Neural crest cell (in vitro differentiated cells): ENCODE measurements around the gene TMEM115. TPM values are rescaled to one million over a fixed set of nuclear protein-coding genes. Genes with fewer than 3 reads are reported as not detected.
A peak's percentile ranks its signal among the peaks of the same experiment; 100 is the strongest.

Experiments
- DNase-seq: peaks from one replicate; pipeline ENCODE4 v3.0.0; 2021; ENCODE audit warnings: low read depth, mixed read lengths, low spot score
- H3K27ac Mint-ChIP-seq: one replicate; pipeline ENCODE4 v1.8.0; 2021; ENCODE audit warnings: mild to moderate bottlenecking, mixed read lengths; ENCODE audit not compliant: unreplicated experiment
- H3K27me3 Mint-ChIP-seq: 2 replicates; pipeline ENCODE4 v1.8.0; 2021; ENCODE audit warnings: low read depth, mild to moderate bottlenecking, mixed read lengths
- H3K36me3 Mint-ChIP-seq: 2 replicates; pipeline ENCODE4 v1.8.0; 2021; ENCODE audit warnings: low read depth, mild to moderate bottlenecking, mixed read lengths
- H3K4me1 Mint-ChIP-seq: 2 replicates; pipeline ENCODE4 v1.8.0; 2021; ENCODE audit warnings: mixed read lengths
- H3K4me3 Mint-ChIP-seq: one replicate; pipeline ENCODE4 v1.8.0; 2021; ENCODE audit warnings: mild to moderate bottlenecking, mixed read lengths
- H3K9me3 Mint-ChIP-seq: 2 replicates; pipeline ENCODE4 v1.8.0; 2021; ENCODE audit warnings: mixed read lengths
- total RNA-seq: library from RNA; stranded (reverse); gene quantifications from 2 replicates; pipeline ENCODE4 v1.2.1, GENCODE V29; 2021
- TF ChIP-seq, protein P1 (sequence below): fragments of 200-600 bp; sonication (generic); conservative IDR thresholded peaks from 2 replicates; pipeline ENCODE4 v1.5.0; 2021; ENCODE audit warnings: antibody characterized with exemption, mild to moderate bottlenecking

TMEM115 gene
- total RNA-seq, 1 donor from 2014 or later = 37.8 TPM

DNA sequence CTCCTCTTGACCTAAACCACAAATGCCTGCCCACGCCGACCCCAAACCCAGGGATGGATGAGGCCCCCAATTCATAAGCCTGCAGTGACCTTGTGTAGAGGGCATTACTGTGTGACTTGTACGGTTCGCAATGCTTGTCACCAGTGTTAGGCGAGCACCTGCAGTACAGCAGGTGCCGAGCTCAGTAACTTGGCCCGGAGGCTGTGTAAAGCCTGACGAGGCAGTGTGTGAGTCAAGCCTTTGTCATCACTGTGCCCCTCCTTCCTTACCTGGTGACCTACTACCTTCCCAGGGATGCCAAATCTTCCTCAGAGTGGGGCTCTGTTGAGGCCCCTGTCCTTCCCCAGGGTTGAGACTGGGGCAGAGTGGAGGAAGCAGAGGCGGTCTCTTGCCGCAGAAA, 37.2 kb upstream of the TMEM115 start:
- TF ChIP-seq, protein P1, sequence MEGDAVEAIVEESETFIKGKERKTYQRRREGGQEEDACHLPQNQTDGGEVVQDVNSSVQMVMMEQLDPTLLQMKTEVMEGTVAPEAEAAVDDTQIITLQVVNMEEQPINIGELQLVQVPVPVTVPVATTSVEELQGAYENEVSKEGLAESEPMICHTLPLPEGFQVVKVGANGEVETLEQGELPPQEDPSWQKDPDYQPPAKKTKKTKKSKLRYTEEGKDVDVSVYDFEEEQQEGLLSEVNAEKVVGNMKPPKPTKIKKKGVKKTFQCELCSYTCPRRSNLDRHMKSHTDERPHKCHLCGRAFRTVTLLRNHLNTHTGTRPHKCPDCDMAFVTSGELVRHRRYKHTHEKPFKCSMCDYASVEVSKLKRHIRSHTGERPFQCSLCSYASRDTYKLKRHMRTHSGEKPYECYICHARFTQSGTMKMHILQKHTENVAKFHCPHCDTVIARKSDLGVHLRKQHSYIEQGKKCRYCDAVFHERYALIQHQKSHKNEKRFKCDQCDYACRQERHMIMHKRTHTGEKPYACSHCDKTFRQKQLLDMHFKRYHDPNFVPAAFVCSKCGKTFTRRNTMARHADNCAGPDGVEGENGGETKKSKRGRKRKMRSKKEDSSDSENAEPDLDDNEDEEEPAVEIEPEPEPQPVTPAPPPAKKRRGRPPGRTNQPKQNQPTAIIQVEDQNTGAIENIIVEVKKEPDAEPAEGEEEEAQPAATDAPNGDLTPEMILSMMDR = no peak
- Mint-ChIP-seq H3K4me3 (no peak overlapping the region), H3K27me3 (no peaks in the 10 kb centered on the region), H3K36me3 (no peaks in the 10 kb centered on the region), H3K27ac (peak overlapping the region; percentile 50), H3K9me3 (no peaks in the 10 kb centered on the region), H3K4me1 (no peaks in the 10 kb centered on the region)
- DNase-seq = no peak

DNA sequence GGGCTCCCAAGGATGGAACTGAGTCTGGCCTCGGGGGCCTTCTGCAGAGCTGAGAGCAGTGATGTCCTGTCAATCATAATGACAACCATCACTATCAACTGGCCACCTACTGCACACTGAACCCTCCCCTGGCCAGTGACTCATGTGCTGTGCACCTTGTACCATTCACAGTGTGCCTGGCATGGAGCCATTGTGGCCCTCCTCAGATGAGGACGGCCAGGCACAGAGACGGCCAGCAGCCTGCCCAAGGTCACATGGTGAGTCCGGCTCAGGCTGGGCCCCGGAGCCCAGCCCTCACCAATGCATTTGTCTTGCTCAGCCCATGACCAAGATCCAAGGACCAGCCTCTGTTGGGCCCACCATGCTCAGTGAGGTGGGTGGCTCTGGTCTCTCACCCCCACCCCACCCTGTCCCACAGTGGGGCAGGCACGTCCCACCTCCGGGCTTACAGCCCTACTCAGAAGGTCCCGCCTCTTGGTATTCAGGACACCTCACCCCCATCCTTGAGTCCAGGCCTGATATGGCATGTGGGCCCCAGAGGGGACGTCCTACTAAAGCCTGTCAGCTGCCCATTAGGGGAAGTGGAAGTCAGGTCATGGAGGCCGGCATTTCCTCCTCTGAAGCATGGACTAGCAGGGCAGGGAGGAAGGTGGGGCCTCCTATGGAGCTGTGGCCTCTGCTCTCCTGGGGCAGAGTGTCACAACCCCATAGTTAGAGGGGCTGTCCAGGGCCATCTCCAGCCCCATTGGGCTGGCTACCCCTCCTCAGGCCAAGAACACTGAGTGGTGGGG, 35.9 kb upstream of the TMEM115 start:
- TF ChIP-seq, protein P1 = no peak
- H3K4me1 Mint-ChIP-seq = no peaks in the 10 kb centered on the region
- no peaks in the 10 kb centered on the region for H3K27me3 Mint-ChIP-seq
- no peak overlapping the region for H3K27ac Mint-ChIP-seq
- no peaks in the 10 kb centered on the region for H3K9me3 Mint-ChIP-seq
- no peak for DNase-seq
- no peaks in the 10 kb centered on the region for H3K36me3 Mint-ChIP-seq
- no peak overlapping the region for H3K4me3 Mint-ChIP-seq

DNA sequence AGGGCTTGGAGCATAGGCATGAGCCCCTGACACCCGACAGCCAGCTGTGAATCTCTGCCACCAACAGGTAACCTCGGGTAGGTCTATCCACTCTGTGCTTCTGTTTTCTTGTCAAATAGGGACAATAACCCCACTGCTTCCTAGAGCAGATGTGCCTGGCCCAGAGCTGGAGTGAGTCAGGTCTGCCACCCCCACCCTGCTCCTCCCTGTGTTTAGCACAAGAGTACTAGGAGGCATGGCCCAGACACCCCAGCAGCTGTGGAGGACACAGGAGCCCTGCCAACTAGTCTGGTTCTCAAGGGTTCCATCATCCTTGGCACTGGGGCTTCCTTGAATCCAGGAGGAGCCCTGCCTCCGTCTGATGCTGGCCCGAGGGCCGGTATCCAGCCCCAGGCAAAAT, 33.7 kb upstream of the TMEM115 start:
- TF ChIP-seq, protein P1 = no peak
- H3K4me1 Mint-ChIP-seq = no peaks in the 10 kb centered on the region
- H3K9me3 Mint-ChIP-seq = no peaks in the 10 kb centered on the region
- DNase-seq = no peak
- H3K4me3 Mint-ChIP-seq = no peak overlapping the region
- H3K36me3 Mint-ChIP-seq = no peaks in the 10 kb centered on the region
- no peak overlapping the region for H3K27ac Mint-ChIP-seq
- no peaks in the 10 kb centered on the region for H3K27me3 Mint-ChIP-seq

DNA sequence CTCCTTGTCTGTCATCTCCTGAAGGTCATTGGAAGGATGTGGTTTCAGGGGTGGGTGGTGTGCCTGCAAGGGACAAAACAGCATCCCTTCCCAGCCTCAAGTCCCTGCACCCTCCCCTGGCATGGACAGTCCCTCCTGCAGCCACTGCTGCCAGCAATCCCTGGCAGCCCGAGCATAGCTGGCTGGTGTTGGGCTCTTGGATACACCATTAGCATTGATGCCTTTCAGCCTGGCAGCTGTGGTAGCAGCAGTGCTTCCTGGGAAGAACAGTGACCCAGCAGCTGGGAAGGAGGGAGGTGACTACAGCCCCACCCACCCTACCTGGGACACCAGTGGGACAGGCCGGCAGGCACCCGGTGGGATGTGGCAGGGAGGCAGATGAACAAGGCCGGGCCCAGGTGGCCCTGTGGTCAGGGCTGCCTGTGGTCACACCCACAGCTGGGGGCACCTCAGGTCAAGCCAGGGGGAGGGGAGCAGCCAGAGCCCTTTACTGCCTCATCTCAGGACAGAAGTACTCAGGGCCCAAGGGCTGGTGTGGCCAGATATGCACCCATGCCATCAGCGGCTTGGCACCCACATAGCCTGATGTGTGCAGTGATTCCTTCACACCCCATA, 32.9 kb upstream of the TMEM115 start:
- Mint-ChIP-seq H3K27me3 (no peaks in the 10 kb centered on the region), H3K9me3 (no peaks in the 10 kb centered on the region), H3K27ac (no peak overlapping the region), H3K36me3 (no peaks in the 10 kb centered on the region), H3K4me1 (no peaks in the 10 kb centered on the region), H3K4me3 (no peak overlapping the region)
- TF ChIP-seq, protein P1 = no peak
- DNase-seq = no peak

DNA sequence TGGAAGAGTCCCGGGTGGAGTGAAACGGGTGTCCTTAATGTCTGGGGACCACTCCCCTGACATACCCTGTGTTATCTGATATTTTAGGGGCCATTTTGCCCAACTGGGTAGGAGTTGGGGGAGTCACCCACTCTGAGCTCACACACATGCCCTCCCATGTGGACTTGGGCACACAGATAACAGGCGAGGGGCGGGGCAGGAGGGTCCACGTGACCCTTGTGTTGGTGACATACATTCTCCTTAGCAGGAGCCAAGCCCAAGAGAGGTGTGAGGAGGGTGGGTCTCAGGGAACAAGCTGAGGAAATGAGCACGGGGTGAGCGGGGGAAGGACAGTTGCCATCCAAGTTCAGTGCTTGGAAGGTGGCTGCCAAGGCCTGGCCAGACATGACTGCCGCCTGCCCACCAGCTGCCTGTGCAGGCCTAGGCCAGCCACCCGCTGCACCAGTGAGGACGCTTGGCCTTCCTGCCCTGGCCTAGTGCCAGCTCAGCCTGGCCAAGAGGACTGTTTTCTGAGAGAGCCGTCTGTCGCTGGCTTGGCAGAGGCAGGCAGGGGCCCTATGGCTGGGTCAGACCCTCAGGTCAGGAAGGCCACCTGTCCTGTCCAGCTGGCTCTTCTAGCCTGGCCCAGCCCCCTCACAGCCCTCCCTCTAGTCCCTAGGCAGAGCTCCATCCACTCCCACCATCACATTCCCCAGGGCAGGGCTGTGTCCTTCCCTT, 31.3 kb upstream of the TMEM115 start:
- no peak overlapping the region for H3K27ac Mint-ChIP-seq

More for the DNA sequence above, 31.3 kb upstream of the TMEM115 start:
- DNase-seq = no peak
- Mint-ChIP-seq H3K4me3 (no peak overlapping the region), H3K4me1 (no peaks in the 10 kb centered on the region), H3K9me3 (no peaks in the 10 kb centered on the region), H3K27me3 (no peaks in the 10 kb centered on the region), H3K36me3 (no peaks in the 10 kb centered on the region)
- TF ChIP-seq, protein P1 = no peak
